ENCODE measurements around the gene PLEKHH1.

Gene PLEKHH1

GRCh38 chr14:67567654-67568053 is 34.6 kb downstream of the PLEKHH1 start:
- DNase-seq = no peak

- no peak for DNase-seq
Measured at GRCh38 chr14:67569011-67569650, 36.0 kb downstream of the PLEKHH1 start.

- DNase-seq = no peak
Measured at GRCh38 chr14:67569651-67570290, 36.7 kb downstream of the PLEKHH1 start.

GRCh38 chr14:67570453-67570852 is 37.4 kb downstream of the PLEKHH1 start:
- DNase-seq = no peak

- peak; percentile 54 for DNase-seq
Measured at GRCh38 chr14:67571275-67571990, 38.3 kb downstream of the PLEKHH1 start.

- no peak for DNase-seq
Measured at GRCh38 chr14:67571991-67572323, 38.9 kb downstream of the PLEKHH1 start.

- DNase-seq = no peak
Measured at GRCh38 chr14:67572608-67573007, 39.5 kb downstream of the PLEKHH1 start.

- DNase-seq = no peak
Measured at GRCh38 chr14:67573228-67574010, 40.3 kb downstream of the PLEKHH1 start.

GRCh38 chr14:67574156-67574555 is 41.1 kb downstream of the PLEKHH1 start:
- no peak for DNase-seq

- DNase-seq = no peak
Measured at GRCh38 chr14:67574806-67575205, 41.7 kb downstream of the PLEKHH1 start.

GRCh38 chr14:67575684-67576083 is 42.6 kb downstream of the PLEKHH1 start:
- DNase-seq = no peak

GRCh38 chr14:67576216-67576955 is 43.3 kb downstream of the PLEKHH1 start:
- no peak for DNase-seq

- no peak for DNase-seq
Measured at GRCh38 chr14:67577181-67577808, 44.2 kb downstream of the PLEKHH1 start.

- DNase-seq = no peak
Measured at GRCh38 chr14:67577909-67578749, 45.0 kb downstream of the PLEKHH1 start.

GRCh38 chr14:67579040-67579439 is 46.0 kb downstream of the PLEKHH1 start:
- DNase-seq = no peak

GRCh38 chr14:67579636-67580035 is 46.5 kb downstream of the PLEKHH1 start:
- no peak for DNase-seq

GRCh38 chr14:67580336-67581171 is 47.5 kb downstream of the PLEKHH1 start:
- no peak for DNase-seq

- DNase-seq = no peak
Measured at GRCh38 chr14:67581643-67582042, 48.6 kb downstream of the PLEKHH1 start.

GRCh38 chr14:67582061-67582460 is 49.0 kb downstream of the PLEKHH1 start:
- DNase-seq = no peak

All from fibroblast of skin of scalp (primary cell).